ENCODE data around the gene AMACR.

Gene AMACR

DNA sequence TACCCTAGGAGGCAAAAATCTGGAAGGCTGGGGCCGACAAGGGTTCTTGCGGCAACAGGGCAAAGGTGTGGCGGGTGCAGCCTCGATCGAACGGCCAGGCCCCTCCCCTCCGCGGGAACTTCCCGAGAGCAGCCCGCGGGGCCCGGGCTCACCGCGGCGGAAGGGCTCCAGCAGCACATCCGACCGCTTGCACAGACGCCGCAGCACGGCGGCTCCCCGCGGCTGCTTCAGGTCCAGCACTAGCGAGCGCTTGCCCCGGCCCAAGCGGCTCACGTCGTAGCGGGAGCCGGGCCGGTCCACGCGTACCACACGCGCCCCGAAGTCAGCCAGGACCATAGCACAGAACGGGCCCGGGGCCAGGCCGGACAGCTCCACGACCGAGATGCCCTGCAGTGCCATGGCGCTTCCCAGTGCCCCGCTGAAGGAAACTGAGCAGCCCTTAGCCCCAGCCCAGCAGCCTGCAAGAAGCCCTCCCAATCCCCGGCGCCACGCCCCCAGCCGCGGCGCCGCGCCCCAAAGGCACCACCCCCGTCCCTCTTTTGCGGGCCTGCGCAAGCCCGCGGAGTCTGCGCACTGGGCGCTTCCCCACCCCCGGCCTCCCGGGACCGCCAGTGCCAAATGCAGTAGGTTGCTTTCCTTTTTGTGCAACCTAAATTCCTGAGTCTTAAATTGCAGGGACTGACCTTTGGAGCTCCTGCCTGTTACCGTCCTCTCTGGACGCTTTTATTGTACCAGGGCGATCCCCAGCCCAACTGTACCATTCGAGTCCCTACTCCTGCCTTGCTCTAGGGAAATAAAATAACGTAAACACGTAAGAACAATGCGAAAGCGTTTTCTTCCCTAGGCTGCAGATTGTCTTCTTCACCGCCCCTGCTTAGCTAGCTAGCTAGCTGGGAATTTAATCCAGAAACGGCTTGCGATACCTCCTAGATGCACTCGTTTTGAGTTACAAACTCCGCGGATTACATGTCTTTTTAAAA, at the start of gene AMACR:
AMACR (minus strand) TSS at position 430 of the 980 bp plus-strand sequence; CDS start at position 399, 31 bp downstream.
- TF ChIP-seq, protein P1, sequence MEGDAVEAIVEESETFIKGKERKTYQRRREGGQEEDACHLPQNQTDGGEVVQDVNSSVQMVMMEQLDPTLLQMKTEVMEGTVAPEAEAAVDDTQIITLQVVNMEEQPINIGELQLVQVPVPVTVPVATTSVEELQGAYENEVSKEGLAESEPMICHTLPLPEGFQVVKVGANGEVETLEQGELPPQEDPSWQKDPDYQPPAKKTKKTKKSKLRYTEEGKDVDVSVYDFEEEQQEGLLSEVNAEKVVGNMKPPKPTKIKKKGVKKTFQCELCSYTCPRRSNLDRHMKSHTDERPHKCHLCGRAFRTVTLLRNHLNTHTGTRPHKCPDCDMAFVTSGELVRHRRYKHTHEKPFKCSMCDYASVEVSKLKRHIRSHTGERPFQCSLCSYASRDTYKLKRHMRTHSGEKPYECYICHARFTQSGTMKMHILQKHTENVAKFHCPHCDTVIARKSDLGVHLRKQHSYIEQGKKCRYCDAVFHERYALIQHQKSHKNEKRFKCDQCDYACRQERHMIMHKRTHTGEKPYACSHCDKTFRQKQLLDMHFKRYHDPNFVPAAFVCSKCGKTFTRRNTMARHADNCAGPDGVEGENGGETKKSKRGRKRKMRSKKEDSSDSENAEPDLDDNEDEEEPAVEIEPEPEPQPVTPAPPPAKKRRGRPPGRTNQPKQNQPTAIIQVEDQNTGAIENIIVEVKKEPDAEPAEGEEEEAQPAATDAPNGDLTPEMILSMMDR (IDR thresholded peaks at IDR 0.05; ENCODE audit: borderline replicate concordance, control extremely low read depth, extremely low read depth, insufficient read depth, missing control alignments): peak; percentile 4
- peak; percentile 96 for DNase-seq (ENCODE audit: low spot score)
- in situ Hi-C loops (cut with MboI; ENCODE audit: low sequenced_read_pairs, unreplicated experiment): loop anchor here (10.0 to 25.0 kb wide), 2 partner anchors 179 to 457 kb away; no protein-coding TSS in a partner anchor

DNA sequence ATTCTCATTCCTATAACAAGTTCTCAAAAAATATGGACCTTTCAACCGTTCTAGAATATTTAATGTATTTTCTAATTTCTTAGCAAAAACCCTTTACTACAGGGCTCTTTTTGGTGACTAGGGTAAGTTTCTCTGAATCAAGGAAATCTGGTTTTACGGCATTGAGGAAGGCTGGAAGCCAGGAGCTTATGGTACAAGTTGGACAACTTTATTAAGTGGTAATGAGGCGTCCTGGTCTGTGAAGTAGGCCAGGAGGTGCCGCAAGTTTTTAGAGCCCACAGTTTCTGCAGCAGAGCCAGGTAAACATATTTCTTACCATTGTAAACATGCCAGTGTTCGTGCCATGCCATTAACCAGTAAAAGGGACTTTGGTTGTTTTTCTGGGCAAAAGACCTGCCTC, 49.7 kb upstream of the AMACR start:
- DNase-seq (ENCODE audit: low spot score): no peak
- TF ChIP-seq, protein P1 (IDR thresholded peaks at IDR 0.05; ENCODE audit: borderline replicate concordance, control extremely low read depth, extremely low read depth, insufficient read depth, missing control alignments): no peak
- in situ Hi-C loops (cut with MboI; ENCODE audit: low sequenced_read_pairs, unreplicated experiment): no loop called here

DNA sequence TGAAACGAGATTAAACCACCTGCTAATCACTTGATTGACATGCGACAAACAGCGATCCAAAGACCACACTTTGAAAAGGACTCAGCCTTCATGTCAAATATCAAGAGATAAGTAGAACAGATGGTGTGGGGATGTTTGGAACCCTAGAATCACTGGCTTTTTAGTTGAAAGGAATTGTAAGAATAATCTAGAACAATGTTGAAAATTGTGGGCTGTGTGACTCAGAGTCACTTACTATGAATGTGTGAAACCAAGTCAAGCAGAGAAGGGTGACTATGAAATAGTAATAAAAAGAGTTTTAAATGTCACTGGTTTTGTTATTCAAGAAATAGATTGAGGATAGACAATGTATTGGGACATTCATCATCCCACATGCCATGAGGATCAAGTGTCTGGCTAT, 49.3 kb upstream of the AMACR start:
- TF ChIP-seq, protein P1 (IDR thresholded peaks at IDR 0.05; ENCODE audit: borderline replicate concordance, control extremely low read depth, extremely low read depth, insufficient read depth, missing control alignments): no peak
- in situ Hi-C loops (cut with MboI; ENCODE audit: low sequenced_read_pairs, unreplicated experiment): no loop called here
- DNase-seq (ENCODE audit: low spot score): no peak

DNA sequence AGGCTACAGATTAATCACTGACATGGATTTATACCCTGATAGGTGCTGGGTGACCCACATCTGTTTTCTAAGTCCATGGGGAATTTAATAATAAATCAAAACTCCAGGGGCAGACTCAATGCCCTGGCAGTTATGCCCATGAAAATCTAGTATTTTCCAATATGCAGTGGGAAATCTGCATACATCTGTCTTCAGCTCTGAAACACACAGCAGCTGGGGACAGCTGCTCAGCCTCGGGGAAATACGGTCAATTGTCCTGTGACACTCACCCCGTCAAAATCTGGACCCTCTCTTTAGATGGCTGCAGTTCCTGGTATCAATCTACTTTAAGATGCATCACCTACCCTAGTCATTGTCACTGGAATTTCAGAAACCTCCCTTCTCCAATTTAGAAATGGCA, 47.8 kb upstream of the AMACR start:
- in situ Hi-C loops (cut with MboI; ENCODE audit: low sequenced_read_pairs, unreplicated experiment): no loop called here
- DNase-seq (ENCODE audit: low spot score): no peak
- TF ChIP-seq, protein P1 (IDR thresholded peaks at IDR 0.05; ENCODE audit: borderline replicate concordance, control extremely low read depth, extremely low read depth, insufficient read depth, missing control alignments): no peak

DNA sequence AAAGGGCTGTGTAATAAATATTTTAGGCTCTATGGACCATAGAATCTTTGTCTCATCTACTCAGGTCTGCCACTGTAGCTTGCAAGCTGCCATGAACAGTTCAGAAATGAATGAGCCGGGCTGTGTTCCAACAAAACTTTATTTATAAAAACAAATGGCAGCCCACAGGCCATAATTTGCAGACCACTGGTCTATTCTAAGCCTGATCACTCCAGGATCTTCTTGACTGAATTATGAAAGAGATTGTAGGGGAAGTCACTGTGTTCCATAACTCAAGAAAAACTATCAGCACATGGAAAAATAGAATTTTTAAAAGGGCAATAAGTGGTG, 46.5 kb upstream of the AMACR start:
- DNase-seq (ENCODE audit: low spot score): no peak
- in situ Hi-C loops (cut with MboI; ENCODE audit: low sequenced_read_pairs, unreplicated experiment): no loop called here
- TF ChIP-seq, protein P1 (IDR thresholded peaks at IDR 0.05; ENCODE audit: borderline replicate concordance, control extremely low read depth, extremely low read depth, insufficient read depth, missing control alignments): no peak

DNA sequence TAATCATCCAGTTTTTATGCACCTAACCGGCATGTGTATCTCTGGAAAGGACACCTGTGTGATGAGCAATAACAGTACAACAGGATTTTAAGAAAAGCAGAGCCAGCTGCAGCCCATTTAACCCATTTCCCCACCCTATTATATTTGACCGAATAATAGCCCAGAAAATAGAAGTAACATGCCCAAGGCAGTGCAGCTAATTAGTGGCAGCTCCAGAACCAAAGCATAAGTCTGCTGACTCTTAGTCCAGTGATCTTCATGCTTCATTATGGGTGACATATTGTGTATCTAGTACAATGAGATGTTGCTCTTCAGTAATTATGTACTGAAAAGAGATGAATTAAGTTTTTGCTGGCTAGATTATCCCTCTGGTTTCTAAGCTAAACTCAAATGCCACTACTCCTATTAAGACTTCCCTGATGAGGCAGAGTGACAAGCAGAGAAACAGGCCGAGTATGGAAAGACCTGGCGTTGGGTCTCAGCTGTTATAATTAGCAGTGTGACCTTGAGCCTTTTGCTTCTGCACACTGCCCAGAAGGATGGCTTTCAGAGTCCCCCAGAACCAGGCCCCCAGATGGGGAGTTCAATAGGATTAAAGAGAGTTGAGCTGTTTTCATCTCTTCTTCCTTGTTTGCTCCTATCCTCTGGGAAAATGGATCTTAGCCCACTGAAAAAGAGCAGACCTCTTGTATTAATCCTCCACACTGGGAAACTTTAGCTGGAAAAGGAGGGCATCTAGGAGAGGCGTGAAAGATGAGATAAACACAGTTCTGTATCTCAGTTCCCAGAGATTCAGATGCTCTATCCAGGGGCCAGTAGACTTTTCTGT, 45.9 kb upstream of the AMACR start:
- no peak for DNase-seq (ENCODE audit: low spot score)
- TF ChIP-seq, protein P1 (IDR thresholded peaks at IDR 0.05; ENCODE audit: borderline replicate concordance, control extremely low read depth, extremely low read depth, insufficient read depth, missing control alignments): no peak
- in situ Hi-C loops (cut with MboI; ENCODE audit: low sequenced_read_pairs, unreplicated experiment): no loop called here
